GM12801 (cell line): ENCODE measurements around the gene TAF1B.

Experiments used
- CTCF ChIP-seq: IDR thresholded peaks from one replicate; pipeline ENCODE4 v1.5.1; 2011; ENCODE audit warnings: control low read depth; ENCODE audit not compliant: insufficient read length; ENCODE audit errors: extremely low read depth

TAF1B gene

GRCh38 chr2:9981655-9982054 is 138.4 kb downstream of the TAF1B start:
- TF ChIP-seq CTCF: no peak

GRCh38 chr2:9982248-9982647 is 139.0 kb downstream of the TAF1B start:
- no peak for TF ChIP-seq CTCF

GRCh38 chr2:9982891-9983290 is 139.6 kb downstream of the TAF1B start:
- no peak for TF ChIP-seq CTCF

GRCh38 chr2:9983401-9984216 is 140.3 kb downstream of the TAF1B start:
- no peak for TF ChIP-seq CTCF
